BJ (cell line): ENCODE results near the gene CEP85L. TPM values are rescaled to one million over a fixed set of nuclear protein-coding genes. Genes with fewer than 3 reads are reported as not detected.

Source experiments
- CTCF ChIA-PET: fragments of 350-600 bp; formaldehyde crosslinking; extraction: SDS; loops from one replicate; lab custom pipeline; 2021; ENCODE audit warnings: antibody characterized with exemption, inconsistent platforms; lab: Yijun Ruan, JAX
- POLR2A ChIA-PET: fragments of 300-600 bp; sonication (Branson Sonifier 250); formaldehyde crosslinking; extraction: SDS; loops from one replicate; lab custom pipeline; 2021; ENCODE audit warnings: antibody characterized with exemption; lab: Charles Lee
- DNase-seq: peaks from one replicate; pipeline ENCODE4 v3.0.0-alpha.2; 2011; ENCODE audit warnings: low read depth
- H3K27me3 ChIP-seq: 2 replicates; pipeline ENCODE4 v1.6.0; 2011; ENCODE audit warnings: low read length; ENCODE audit not compliant: control insufficient read depth, insufficient read depth
- H3K36me3 ChIP-seq: 2 replicates; pipeline ENCODE4 v1.5.1; 2011; ENCODE audit warnings: low read length; ENCODE audit not compliant: control insufficient read depth, insufficient read depth
- H3K4me3 ChIP-seq: 2 replicates; pipeline ENCODE4 v1.5.1; 2011; ENCODE audit warnings: low read depth, mild to moderate bottlenecking, control low read depth, low read length
- polyA plus RNA-seq: library from polyadenylated mRNA; depleted of rRNA; stranded (reverse); fragments of >200 nt; gene quantifications from 2 replicates; pipeline ENCODE4 v1.2.3, GENCODE V29; 2011
- TF ChIP-seq, protein P1 (sequence below): IDR thresholded peaks from 2 replicates; pipeline ENCODE4 v1.5.1; 2011; ENCODE audit warnings: low read depth, mild to moderate bottlenecking, control low read depth, inconsistent platforms, low read length, moderate library complexity; ENCODE audit not compliant: insufficient read depth

Gene CEP85L
- polyA plus RNA-seq, 1 experiment: 2.6 TPM

GRCh38 chr6:118669561-118669960, 18.2 kb upstream of the CEP85L start:
- TF ChIP-seq, protein P1, sequence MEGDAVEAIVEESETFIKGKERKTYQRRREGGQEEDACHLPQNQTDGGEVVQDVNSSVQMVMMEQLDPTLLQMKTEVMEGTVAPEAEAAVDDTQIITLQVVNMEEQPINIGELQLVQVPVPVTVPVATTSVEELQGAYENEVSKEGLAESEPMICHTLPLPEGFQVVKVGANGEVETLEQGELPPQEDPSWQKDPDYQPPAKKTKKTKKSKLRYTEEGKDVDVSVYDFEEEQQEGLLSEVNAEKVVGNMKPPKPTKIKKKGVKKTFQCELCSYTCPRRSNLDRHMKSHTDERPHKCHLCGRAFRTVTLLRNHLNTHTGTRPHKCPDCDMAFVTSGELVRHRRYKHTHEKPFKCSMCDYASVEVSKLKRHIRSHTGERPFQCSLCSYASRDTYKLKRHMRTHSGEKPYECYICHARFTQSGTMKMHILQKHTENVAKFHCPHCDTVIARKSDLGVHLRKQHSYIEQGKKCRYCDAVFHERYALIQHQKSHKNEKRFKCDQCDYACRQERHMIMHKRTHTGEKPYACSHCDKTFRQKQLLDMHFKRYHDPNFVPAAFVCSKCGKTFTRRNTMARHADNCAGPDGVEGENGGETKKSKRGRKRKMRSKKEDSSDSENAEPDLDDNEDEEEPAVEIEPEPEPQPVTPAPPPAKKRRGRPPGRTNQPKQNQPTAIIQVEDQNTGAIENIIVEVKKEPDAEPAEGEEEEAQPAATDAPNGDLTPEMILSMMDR: no peak
- no peaks in the 10 kb centered on the region for H3K27me3 ChIP-seq
- ChIA-PET POLR2A (no interaction called here), CTCF (no interaction called here)
- H3K36me3 ChIP-seq: no peaks in the 10 kb centered on the region
- H3K4me3 ChIP-seq: no peak overlapping the region
- DNase-seq: no peak

- DNase-seq: no peak
- Histone ChIP-seq H3K4me3 (no peak overlapping the region), H3K36me3 (no peaks in the 10 kb centered on the region), H3K27me3 (no peaks in the 10 kb centered on the region)
- TF ChIP-seq, protein P1: no peak
- ChIA-PET POLR2A (no interaction called here), CTCF (interaction anchor here (0.9 kb wide), 1 partner anchor 41 kb away, joined by 3 read pairs; no protein-coding TSS in a partner anchor)
These were observed 17.5 kb upstream of the CEP85L start for GRCh38 chr6:118668761-118669385.

DNA sequence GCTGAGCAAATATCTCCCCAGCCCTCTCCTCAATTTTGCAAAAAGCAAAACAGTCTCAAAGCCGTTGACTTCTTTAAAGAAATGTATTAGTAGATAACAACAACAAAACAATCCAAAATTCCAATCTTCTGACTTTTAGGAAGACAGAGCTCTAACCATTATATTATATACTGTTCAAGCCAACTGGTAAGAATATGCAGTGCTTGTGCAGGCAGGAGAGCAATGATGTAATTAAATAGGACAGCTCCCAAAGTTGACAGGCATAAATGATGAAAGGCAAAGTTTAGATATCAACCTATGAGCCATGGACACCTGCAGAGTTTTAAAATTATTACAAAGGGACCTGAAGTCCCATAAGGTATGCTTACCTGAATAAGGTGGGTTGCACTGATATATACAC, 16.6 kb upstream of the CEP85L start:
- Histone ChIP-seq H3K36me3 (no peaks in the 10 kb centered on the region), H3K4me3 (no peak overlapping the region), H3K27me3 (no peaks in the 10 kb centered on the region)
- ChIA-PET CTCF (no interaction called here), POLR2A (interaction anchor here (0.5 kb wide), 1 partner anchor 17 kb away, joined by 3 read pairs; the partner anchor contains the start of gene CEP85L)
- TF ChIP-seq, protein P1: no peak
- no peak for DNase-seq

DNA sequence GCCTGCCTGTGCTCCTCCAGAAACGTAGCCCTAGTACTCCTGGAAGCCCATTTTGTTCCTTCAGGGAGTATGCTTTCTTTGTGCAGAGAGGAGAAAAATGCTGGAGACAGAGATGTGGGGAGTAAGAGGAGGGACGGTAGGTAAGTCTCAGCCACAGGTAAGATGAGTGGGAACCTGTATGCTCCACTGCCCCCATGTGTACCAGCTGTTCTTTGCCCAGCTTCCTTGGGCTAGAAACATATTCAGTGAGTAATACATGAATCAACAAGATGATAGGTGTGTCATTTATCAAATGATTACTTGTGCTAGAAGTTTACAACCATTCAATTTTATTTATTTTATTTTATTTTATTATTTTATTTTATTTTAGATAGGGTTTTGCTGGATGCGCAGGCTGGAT, 13.6 kb upstream of the CEP85L start:
- H3K4me3 ChIP-seq: no peak overlapping the region

GRCh38 chr6:118663993-118664985, 12.9 kb upstream of the CEP85L start:
- POLR2A ChIA-PET: no interaction called here
- TF ChIP-seq, protein P1: no peak
- CTCF ChIA-PET: no interaction called here
- Histone ChIP-seq H3K27me3 (no peaks in the 10 kb centered on the region), H3K4me3 (no peak overlapping the region), H3K36me3 (no peaks in the 10 kb centered on the region)
- no peak for DNase-seq

More for the DNA sequence above, 13.6 kb upstream of the CEP85L start:
- Histone ChIP-seq H3K27me3 (no peaks in the 10 kb centered on the region), H3K36me3 (no peaks in the 10 kb centered on the region)
- CTCF ChIA-PET: no interaction called here
- POLR2A ChIA-PET: no interaction called here
- TF ChIP-seq, protein P1: no peak
- no peak for DNase-seq
